ENCODE measurements around the gene C16orf92. TPM values are rescaled to one million over a fixed set of nuclear protein-coding genes. Genes with fewer than 3 reads are reported as not detected.

C16orf92 gene
- total RNA-seq, 1 donor from 2014 or later: not detected

DNA sequence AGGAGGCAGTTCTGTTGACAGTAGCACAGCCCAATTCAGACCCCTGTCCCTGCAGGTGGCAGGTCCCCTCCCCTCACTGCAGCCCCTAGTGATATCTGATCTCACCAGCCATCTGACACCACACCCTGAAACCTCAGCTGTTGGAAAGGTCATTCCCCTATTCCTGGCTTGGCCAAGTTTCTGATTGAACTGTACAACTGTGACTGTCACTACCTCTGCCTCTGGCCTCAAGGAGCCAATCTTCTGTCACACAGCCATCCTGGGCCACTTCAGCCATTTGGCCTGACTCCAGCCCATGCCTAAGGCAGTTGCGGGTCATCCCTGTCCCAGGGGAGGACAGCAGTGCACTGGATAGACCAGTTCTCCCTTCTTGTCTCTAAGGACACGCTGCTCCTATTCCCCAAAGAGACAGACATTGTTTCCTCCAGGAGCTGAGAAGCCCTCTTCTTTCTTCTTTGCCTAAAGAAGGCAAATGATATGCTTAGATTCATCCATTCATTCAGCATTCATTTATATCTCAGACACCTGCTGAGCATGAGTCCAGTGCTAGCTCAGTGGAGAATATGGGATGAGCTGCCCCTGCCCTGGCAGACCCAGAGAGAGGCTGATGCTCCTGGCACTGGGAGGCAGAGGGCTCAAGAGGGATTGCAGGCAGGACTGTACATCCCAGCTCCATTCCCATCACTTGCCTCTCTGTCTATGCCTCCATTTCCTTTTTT is 38.0 kb downstream of the C16orf92 start:
- peaks cover 4% of the 10 kb centered on the region for H3K79me2 ChIP-seq (ENCODE audit: insufficient read depth, low read length)

DNA sequence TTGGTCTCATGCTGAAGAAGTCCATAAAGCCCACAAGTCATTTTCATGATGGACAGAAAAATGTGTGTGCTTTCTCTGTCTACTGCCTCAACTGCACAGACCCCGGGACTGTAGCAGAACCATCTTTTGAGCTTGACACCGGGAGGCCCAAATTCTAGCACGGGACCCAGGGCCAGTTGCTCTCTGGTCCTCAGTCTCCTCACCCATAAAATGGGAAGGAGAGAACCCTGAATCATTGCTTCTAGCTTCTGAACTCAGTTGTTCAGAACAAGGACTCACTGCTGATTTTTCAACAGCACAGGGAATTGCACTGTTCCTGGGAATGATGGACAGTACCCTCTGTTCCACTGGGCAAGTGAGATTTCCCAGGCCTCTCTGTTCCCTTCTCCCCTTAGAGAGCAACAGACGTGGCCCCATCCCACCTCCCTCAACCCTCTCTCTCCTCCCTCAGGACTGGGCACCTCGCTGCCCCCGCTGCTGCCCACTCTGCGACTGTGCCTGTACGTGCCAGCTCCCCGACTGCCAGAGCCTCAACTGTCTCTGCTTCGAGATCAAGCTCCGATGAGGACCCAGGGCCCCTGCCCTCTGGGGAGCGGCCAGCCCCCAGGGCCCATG is 40.4 kb downstream of the C16orf92 start:
- H4K20me1 ChIP-seq (ENCODE audit: insufficient read depth, low read length): peaks cover 25% of the 10 kb centered on the region
- peak overlapping the region; percentile 92 for H3K4me2 ChIP-seq (ENCODE audit: low read length)
- peak overlapping the region; percentile 98 for H3K4me3 Mint-ChIP-seq (ENCODE audit: unreplicated experiment)
- H3K4me1 Mint-ChIP-seq (ENCODE audit: low read depth, unreplicated experiment): peaks cover 9% of the 10 kb centered on the region
- no peaks in the 10 kb centered on the region for H3K9me3 ChIP-seq (ENCODE audit: insufficient read depth, low read depth, low read length)
- H3K27me3 Mint-ChIP-seq (ENCODE audit: low read depth, unreplicated experiment): no peaks in the 10 kb centered on the region
- FAIRE-seq (no peak), DNase-seq (ENCODE audit: low read depth) (no peak)
- TF ChIP-seq, protein P1, sequence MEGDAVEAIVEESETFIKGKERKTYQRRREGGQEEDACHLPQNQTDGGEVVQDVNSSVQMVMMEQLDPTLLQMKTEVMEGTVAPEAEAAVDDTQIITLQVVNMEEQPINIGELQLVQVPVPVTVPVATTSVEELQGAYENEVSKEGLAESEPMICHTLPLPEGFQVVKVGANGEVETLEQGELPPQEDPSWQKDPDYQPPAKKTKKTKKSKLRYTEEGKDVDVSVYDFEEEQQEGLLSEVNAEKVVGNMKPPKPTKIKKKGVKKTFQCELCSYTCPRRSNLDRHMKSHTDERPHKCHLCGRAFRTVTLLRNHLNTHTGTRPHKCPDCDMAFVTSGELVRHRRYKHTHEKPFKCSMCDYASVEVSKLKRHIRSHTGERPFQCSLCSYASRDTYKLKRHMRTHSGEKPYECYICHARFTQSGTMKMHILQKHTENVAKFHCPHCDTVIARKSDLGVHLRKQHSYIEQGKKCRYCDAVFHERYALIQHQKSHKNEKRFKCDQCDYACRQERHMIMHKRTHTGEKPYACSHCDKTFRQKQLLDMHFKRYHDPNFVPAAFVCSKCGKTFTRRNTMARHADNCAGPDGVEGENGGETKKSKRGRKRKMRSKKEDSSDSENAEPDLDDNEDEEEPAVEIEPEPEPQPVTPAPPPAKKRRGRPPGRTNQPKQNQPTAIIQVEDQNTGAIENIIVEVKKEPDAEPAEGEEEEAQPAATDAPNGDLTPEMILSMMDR (IDR thresholded peaks at IDR 0.05; ENCODE audit: insufficient read depth, low read depth, low read length): no peak
- TF ChIP-seq EZH2 (IDR thresholded peaks at IDR 0.05; ENCODE audit: insufficient read depth, low read length): no peak
- peaks cover 18% of the 10 kb centered on the region for H3K36me3 Mint-ChIP-seq (ENCODE audit: low read depth, unreplicated experiment)
- H3K4me3 ChIP-seq (ENCODE audit: insufficient read depth, low read depth, low read length): no peak overlapping the region
- peaks cover 14% of the 10 kb centered on the region for H3K36me3 ChIP-seq (ENCODE audit: insufficient read depth, low read length)
- H3K4me1 ChIP-seq (ENCODE audit: insufficient read depth, low read length): peaks cover 35% of the 10 kb centered on the region
- H3K79me2 ChIP-seq (ENCODE audit: insufficient read depth, low read length): peaks cover 26% of the 10 kb centered on the region
- H3K27me3 ChIP-seq (ENCODE audit: insufficient read depth, low read length): no peaks in the 10 kb centered on the region
- peak overlapping the region; percentile 88 for H3K9ac ChIP-seq (ENCODE audit: low read length)
- peak overlapping the region; percentile 77 for H3K27ac Mint-ChIP-seq (ENCODE audit: unreplicated experiment)
- no peaks in the 10 kb centered on the region for H3K9me3 Mint-ChIP-seq (ENCODE audit: unreplicated experiment)
- peak overlapping the region; percentile 89 for H2AFZ ChIP-seq (ENCODE audit: low read depth, low read length)
- peak overlapping the region; percentile 93 for H3K27ac ChIP-seq (ENCODE audit: low read depth, low read length)

More for the DNA sequence above, 38.0 kb downstream of the C16orf92 start:
- no peak overlapping the region for H3K4me2 ChIP-seq (ENCODE audit: low read length)
- no peak for FAIRE-seq
- no peak overlapping the region for H3K4me3 ChIP-seq (ENCODE audit: insufficient read depth, low read depth, low read length)
- TF ChIP-seq, protein P1 (IDR thresholded peaks at IDR 0.05; ENCODE audit: insufficient read depth, low read depth, low read length): no peak
- TF ChIP-seq EZH2 (IDR thresholded peaks at IDR 0.05; ENCODE audit: insufficient read depth, low read length): no peak
- no peaks in the 10 kb centered on the region for H3K9me3 ChIP-seq (ENCODE audit: insufficient read depth, low read depth, low read length)
- Mint-ChIP-seq H3K27ac (ENCODE audit: unreplicated experiment) (no peak overlapping the region), H3K27me3 (ENCODE audit: low read depth, unreplicated experiment) (no peaks in the 10 kb centered on the region), H3K4me1 (ENCODE audit: low read depth, unreplicated experiment) (peaks cover 1% of the 10 kb centered on the region), H3K36me3 (ENCODE audit: low read depth, unreplicated experiment) (peaks cover 5% of the 10 kb centered on the region), H3K9me3 (ENCODE audit: unreplicated experiment) (no peaks in the 10 kb centered on the region), H3K4me3 (ENCODE audit: unreplicated experiment) (no peak overlapping the region)
- H3K27ac ChIP-seq (ENCODE audit: low read depth, low read length): no peak overlapping the region
- H3K9ac ChIP-seq (ENCODE audit: low read length): no peak overlapping the region
- H3K36me3 ChIP-seq (ENCODE audit: insufficient read depth, low read length): peaks cover 6% of the 10 kb centered on the region
- DNase-seq (ENCODE audit: low read depth): no peak
- no peak overlapping the region for H2AFZ ChIP-seq (ENCODE audit: low read depth, low read length)
- peaks cover 3% of the 10 kb centered on the region for H4K20me1 ChIP-seq (ENCODE audit: insufficient read depth, low read length)
- peaks cover 19% of the 10 kb centered on the region for H3K4me1 ChIP-seq (ENCODE audit: insufficient read depth, low read length)
- no peaks in the 10 kb centered on the region for H3K27me3 ChIP-seq (ENCODE audit: insufficient read depth, low read length)
